ENCODE results near the gene EDAR. TPM values are rescaled to one million over a fixed set of nuclear protein-coding genes. Genes with fewer than 3 reads are reported as not detected.

EDAR gene
- total and polyA plus RNA-seq, 11 donors, result 0.01 to 0.20 (median 0.16) TPM; not detected in 8

DNA sequence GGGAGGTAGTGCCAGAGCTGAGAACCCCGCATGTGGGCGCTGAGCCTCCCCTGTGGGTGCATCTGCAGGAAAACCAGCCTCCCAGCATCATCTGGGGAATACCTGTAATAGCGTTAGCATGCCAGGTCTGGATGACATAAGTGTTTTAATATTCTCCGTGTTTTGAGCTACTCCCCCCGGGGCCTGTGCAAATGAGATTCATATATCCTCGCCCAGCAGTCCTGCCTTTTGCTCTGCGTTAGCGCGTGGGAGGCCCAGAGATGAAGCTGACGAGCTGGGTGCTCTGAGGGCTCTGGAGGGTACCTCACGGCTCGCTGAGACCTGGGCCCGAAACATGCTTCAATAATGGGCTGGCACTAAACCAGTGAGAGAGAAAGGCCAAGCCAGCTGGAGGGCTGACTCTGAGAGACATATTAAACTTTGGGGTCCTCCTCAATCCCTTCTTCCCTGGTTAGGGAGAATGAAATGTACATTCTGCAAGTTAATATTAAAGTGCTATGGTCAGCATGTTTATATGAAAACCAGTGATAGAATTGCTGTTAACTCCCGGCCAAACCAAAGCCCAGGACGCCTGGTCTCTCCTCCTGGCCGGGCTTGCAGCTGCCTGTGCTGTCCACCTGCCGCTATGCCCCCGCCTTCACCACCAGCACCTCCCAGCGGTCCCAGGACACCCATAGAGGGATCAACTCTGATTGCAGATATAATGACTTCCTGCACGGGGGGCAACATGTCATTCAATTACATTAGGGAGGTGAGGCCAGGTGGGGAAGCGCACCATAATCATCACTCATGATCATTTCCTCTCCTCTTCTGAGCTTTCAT lies 77.0 kb downstream of the EDAR start:
- no peak for ATAC-seq
- no peaks in the 10 kb centered on the region for H3K27me3 ChIP-seq
- DNase-seq, result no peak
- H3K4me1 ChIP-seq, result no peaks in the 10 kb centered on the region
- intact Hi-C loops (cut with DNase I), result no loop called here
- no peak overlapping the region for H3K4me3 ChIP-seq
- no peaks in the 10 kb centered on the region for H3K36me3 ChIP-seq
- no peak overlapping the region for H3K27ac ChIP-seq
- H3K9me3 ChIP-seq, result no peaks in the 10 kb centered on the region
- TF ChIP-seq, protein P1, sequence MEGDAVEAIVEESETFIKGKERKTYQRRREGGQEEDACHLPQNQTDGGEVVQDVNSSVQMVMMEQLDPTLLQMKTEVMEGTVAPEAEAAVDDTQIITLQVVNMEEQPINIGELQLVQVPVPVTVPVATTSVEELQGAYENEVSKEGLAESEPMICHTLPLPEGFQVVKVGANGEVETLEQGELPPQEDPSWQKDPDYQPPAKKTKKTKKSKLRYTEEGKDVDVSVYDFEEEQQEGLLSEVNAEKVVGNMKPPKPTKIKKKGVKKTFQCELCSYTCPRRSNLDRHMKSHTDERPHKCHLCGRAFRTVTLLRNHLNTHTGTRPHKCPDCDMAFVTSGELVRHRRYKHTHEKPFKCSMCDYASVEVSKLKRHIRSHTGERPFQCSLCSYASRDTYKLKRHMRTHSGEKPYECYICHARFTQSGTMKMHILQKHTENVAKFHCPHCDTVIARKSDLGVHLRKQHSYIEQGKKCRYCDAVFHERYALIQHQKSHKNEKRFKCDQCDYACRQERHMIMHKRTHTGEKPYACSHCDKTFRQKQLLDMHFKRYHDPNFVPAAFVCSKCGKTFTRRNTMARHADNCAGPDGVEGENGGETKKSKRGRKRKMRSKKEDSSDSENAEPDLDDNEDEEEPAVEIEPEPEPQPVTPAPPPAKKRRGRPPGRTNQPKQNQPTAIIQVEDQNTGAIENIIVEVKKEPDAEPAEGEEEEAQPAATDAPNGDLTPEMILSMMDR (IDR thresholded peaks at IDR 0.05), result no peak
- no peak for TF ChIP-seq POLR2A (IDR thresholded peaks at IDR 0.05)
- WGBS, 4 donors, result 82 to 91% (median 84%) methylated on average over 19 to 21 of the region's 21 CpGs

DNA sequence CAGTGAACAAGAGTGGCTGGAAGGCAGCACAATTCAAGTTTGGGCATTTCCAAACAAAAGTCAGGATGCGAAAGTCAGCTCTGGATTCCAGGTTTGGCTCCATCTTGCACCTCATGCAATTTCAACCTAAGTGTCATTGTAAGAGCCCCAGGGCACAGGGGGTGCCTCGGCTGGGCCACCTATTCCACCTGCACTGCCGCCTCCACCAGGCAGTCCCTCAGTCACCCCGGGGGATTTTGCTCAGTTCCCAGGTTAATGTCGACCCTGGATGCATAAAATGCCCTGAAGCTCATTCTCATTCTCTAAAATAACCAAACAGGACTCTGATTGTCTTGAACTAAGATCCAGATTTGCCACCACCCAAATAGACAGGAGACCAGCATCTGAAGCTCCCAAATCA lies 77.6 kb downstream of the EDAR start:
- H3K36me3 ChIP-seq, result no peaks in the 10 kb centered on the region
- H3K9me3 ChIP-seq, result no peaks in the 10 kb centered on the region
- H3K4me3 ChIP-seq, result no peak overlapping the region
- peaks cover 0 to 6% (median 0%) of the 10 kb centered on the region in 12 donors for H3K4me1 ChIP-seq
- DNase-seq, result no peak
- TF ChIP-seq, protein P1 (IDR thresholded peaks at IDR 0.05), result no peak
- no peak for TF ChIP-seq POLR2A (IDR thresholded peaks at IDR 0.05)
- no peaks in the 10 kb centered on the region for H3K27me3 ChIP-seq
- no peak overlapping the region for H3K27ac ChIP-seq
- no peak for ATAC-seq
- intact Hi-C loops (cut with DNase I), result no loop called here
- 84 to 92% (median 91%) methylated on average over 5 of the region's 5 CpGs for WGBS, 4 donors

DNA sequence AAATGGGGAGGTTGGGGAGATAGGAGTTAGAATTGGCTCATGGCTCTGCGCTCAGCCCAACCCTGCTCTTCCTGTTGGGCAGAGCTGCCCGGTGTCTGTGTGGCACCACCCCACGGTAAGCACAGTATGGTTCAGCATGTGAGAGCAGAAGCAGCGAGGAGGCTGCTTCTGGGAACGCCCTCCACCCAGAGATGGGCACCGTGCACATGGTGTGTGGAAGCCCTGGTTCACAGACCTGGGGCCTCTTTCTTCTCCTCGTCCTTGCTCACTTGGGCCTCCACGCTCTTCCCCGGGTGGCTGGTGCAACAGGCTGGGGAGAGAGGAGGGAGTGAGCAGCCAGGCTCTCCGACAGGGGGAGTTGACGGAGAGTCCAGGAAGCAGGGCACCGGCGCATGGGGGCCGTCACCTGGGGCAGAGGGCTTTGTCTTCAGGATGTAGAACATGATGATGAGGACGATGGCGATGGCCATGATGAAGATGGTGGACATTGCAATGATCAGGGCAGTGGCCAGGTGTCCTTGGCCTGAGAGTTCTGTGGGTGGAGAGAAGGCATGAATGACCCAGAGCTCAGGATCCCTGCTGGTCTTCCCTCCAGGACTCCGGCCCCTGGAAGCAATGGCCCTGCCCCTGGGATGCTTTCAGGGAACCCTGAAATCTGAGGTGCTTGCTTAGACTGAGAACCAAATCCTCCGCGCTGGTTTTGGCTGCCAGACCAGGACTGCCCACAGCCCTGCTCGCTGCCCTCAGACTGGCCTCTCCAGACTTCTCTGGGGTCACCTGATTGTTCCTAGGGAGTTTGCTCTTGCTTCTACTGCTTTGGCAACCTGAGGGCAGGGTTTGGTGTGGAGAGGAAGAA lies 78.3 kb downstream of the EDAR start:
- 77 to 85% (median 83%) methylated on average over 19 to 20 of the region's 20 CpGs for WGBS, 4 donors
- H3K27ac ChIP-seq, result no peak overlapping the region
- peaks cover 0 to 11% (median 0%) of the 10 kb centered on the region in 12 donors for H3K4me1 ChIP-seq
- H3K27me3 ChIP-seq, result no peaks in the 10 kb centered on the region
- H3K36me3 ChIP-seq, result no peaks in the 10 kb centered on the region
- intact Hi-C loops (cut with DNase I), result no loop called here
- no peak for DNase-seq
- ATAC-seq, result peak in 2 of 4 donors; percentile 40 to 60
- no peak overlapping the region for H3K4me3 ChIP-seq
- TF ChIP-seq, protein P1 (IDR thresholded peaks at IDR 0.05), result no peak
- TF ChIP-seq POLR2A (IDR thresholded peaks at IDR 0.05), result no peak
- no peaks in the 10 kb centered on the region for H3K9me3 ChIP-seq

DNA sequence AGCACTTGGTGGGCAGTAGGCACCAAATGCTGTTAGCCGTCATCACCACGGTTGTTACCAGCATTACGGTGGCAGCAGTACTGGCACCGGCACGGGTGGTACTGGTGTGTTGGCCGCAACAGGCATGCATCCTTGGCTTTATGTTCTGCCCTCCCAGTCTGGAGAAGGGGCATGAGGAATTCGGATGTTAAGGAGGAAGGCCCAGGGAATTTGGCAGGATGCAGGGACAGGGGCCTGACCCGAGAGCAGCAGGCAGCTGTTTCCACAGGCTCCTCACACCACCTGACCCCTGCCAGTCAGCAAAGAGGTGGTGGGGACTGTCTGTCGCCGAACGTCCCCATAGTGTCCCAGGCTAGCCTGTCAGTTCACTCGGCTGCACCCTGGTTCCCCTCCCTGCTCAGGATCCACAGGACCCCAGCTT lies 79.0 kb downstream of the EDAR start:
- H3K4me1 ChIP-seq, result peaks cover 0 to 18% (median 0%) of the 10 kb centered on the region in 12 donors
- no peak overlapping the region for H3K27ac ChIP-seq
- H3K4me3 ChIP-seq, result no peak overlapping the region
- H3K27me3 ChIP-seq, result no peaks in the 10 kb centered on the region
- ATAC-seq (no peak), DNase-seq (no peak)
- H3K36me3 ChIP-seq, result no peaks in the 10 kb centered on the region
- intact Hi-C loops (cut with DNase I), result no loop called here
- H3K9me3 ChIP-seq, result no peaks in the 10 kb centered on the region
- TF ChIP-seq POLR2A (IDR thresholded peaks at IDR 0.05), result no peak
- TF ChIP-seq, protein P1 (IDR thresholded peaks at IDR 0.05), result no peak
- 83 to 88% (median 85%) methylated on average over 7 to 12 of the region's 12 CpGs for WGBS, 4 donors
